Uterus (tissue), 4 donors: ENCODE measurements around the gene NFKBIL1. TPM values are rescaled to one million over a fixed set of nuclear protein-coding genes. Genes with fewer than 3 reads are reported as not detected.

Experiments used
- DNase-seq, 2 donors: peaks; one replicate each; pipeline ENCODE4 v3.0.0-alpha.2; 2019 to 2020
- H3K27ac ChIP-seq, 2 donors: fragments of 200-600 bp; sonication (generic); 1 replicate in 1 of 2; 2 replicates in 1 of 2; pipeline ENCODE4 v1.5.1; 2016 to 2018
- H3K27me3 ChIP-seq, 2 donors: fragments of 200-600 bp; sonication (generic); one replicate each; pipeline ENCODE4 v1.5.1; 2018 to 2019; ENCODE audit warnings: control low read depth in 1 of 2
- H3K36me3 ChIP-seq, 2 donors: fragments of 200-600 bp; sonication (generic); one replicate each; pipeline ENCODE4 v1.5.1; 2019; ENCODE audit warnings: control low read depth in 1 of 2
- H3K4me1 ChIP-seq, 2 donors: fragments of 200-600 bp; sonication (generic); one replicate each; pipeline ENCODE4 v1.5.1; 2018 to 2019; ENCODE audit warnings: control low read depth in 1 of 2
- H3K4me3 ChIP-seq, 2 donors: fragments of 200-600 bp; sonication (generic); 1 replicate in 1 of 2; 2 replicates in 1 of 2; pipeline ENCODE4 v1.5.1; 2018 to 2019; ENCODE audit warnings: mild to moderate bottlenecking in 1 of 2
- H3K9me3 ChIP-seq, 2 donors: fragments of 200-600 bp; sonication (generic); one replicate each; pipeline ENCODE4 v1.5.1; 2019; ENCODE audit warnings: control low read depth in 1 of 2
- CTCF ChIP-seq, 4 experiments: fragments of 200-600 bp in 2 of 4; fragments of 450-650 bp in 2 of 4; sonication (generic) in 2 of 4; IDR thresholded peaks; one replicate each; pipeline ENCODE4 v1.5.1; 2016 to 2019; ENCODE audit warnings: antibody characterized with exemption in 4 of 4, mild to moderate bottlenecking in 2 of 4, moderate library complexity in 1 of 4
- POLR2A ChIP-seq, 2 donors: fragments of 450-650 bp; IDR thresholded peaks; one replicate each; pipeline ENCODE4 v1.6.1; 2016; ENCODE audit warnings: antibody characterized with exemption in 2 of 2, mild to moderate bottlenecking in 1 of 2, moderate library complexity in 1 of 2
- intact Hi-C: fragments of 100-400 bp; cut with DNase I; formaldehyde crosslinking; loops from one replicate; pipeline ENCODE4 v1.15.1; 2023; ENCODE audit warnings: low total_unique reads
- total RNA-seq, 4 donors: library from RNA; depleted of rRNA in 3 of 4; stranded (reverse); fragments of >200 nt in 3 of 4; gene quantifications; one replicate each; pipeline versions ENCODE4 v1.1.0 to v1.2.4, GENCODE V29; 2014 to 2023
- donor health status: DM: yes; HTN: yes; CAD: no.

Gene NFKBIL1
- total RNA-seq, 4 donors from 2014 or later, result 19.7 to 38.5 (median 20.8) TPM

GRCh38 chr6:31535538-31536324, 11.7 kb upstream of the NFKBIL1 start:
- no peaks in the 10 kb centered on the region for H3K9me3 ChIP-seq
- intact Hi-C loops, result no loop called here
- no peak for DNase-seq
- no peaks in the 10 kb centered on the region for H3K27me3 ChIP-seq
- peaks cover 6% of the 10 kb centered on the region in 2 donors for H3K4me1 ChIP-seq
- no peak overlapping the region for H3K4me3 ChIP-seq
- TF ChIP-seq CTCF (IDR thresholded peaks at IDR 0.05) (no peak), POLR2A (IDR thresholded peaks at IDR 0.05) (no peak)
- no peak overlapping the region for H3K27ac ChIP-seq
- H3K36me3 ChIP-seq, result no peaks in the 10 kb centered on the region

GRCh38 chr6:31538805-31539400, 8.5 kb upstream of the NFKBIL1 start:
- TF ChIP-seq POLR2A (IDR thresholded peaks at IDR 0.05), result no peak
- TF ChIP-seq CTCF (IDR thresholded peaks at IDR 0.05), result no peak
- Histone ChIP-seq H3K36me3 (no peaks in the 10 kb centered on the region), H3K9me3 (no peaks in the 10 kb centered on the region), H3K4me1 (peaks cover 6% of the 10 kb centered on the region in 2 donors), H3K27me3 (no peaks in the 10 kb centered on the region), H3K4me3 (no peak overlapping the region), H3K27ac (no peak overlapping the region)
- DNase-seq, result no peak
- intact Hi-C loops, result no loop called here

GRCh38 chr6:31540640-31541039, 6.8 kb upstream of the NFKBIL1 start:
- H3K9me3 ChIP-seq, result no peaks in the 10 kb centered on the region
- no peak for DNase-seq
- H3K4me3 ChIP-seq, result peak overlapping the region; percentile 75 to 87
- no peaks in the 10 kb centered on the region for H3K27me3 ChIP-seq
- H3K27ac ChIP-seq, result peak overlapping the region; percentile 85 to 100
- intact Hi-C loops, result no loop called here
- H3K4me1 ChIP-seq, result peaks cover 6% of the 10 kb centered on the region in 2 donors
- TF ChIP-seq POLR2A (IDR thresholded peaks at IDR 0.05) (no peak), CTCF (IDR thresholded peaks at IDR 0.05) (no peak)
- no peaks in the 10 kb centered on the region for H3K36me3 ChIP-seq

- peak overlapping the region; percentile 85 to 100 for H3K27ac ChIP-seq
- H3K4me1 ChIP-seq, result peaks cover 6% of the 10 kb centered on the region in 2 donors
- peak overlapping the region; percentile 75 to 87 for H3K4me3 ChIP-seq
- no peaks in the 10 kb centered on the region for H3K9me3 ChIP-seq
- no peak for TF ChIP-seq POLR2A (IDR thresholded peaks at IDR 0.05)
- no peak for TF ChIP-seq CTCF (IDR thresholded peaks at IDR 0.05)
- intact Hi-C loops, result no loop called here
- H3K27me3 ChIP-seq, result no peaks in the 10 kb centered on the region
- DNase-seq, result peak in 1 of 2 donors; percentile 43
- no peaks in the 10 kb centered on the region for H3K36me3 ChIP-seq
Observed at GRCh38 chr6:31541059-31541657, 6.2 kb upstream of the NFKBIL1 start.
